HL-60 (cell line): ENCODE results near the gene OOSP3.

Experiments used
- CTCF ChIP-seq: IDR thresholded peaks from one replicate; pipeline ENCODE4 v1.5.1; 2011; ENCODE audit warnings: low read length, control low read depth, inconsistent platforms; ENCODE audit not compliant: insufficient read depth
- GABPA ChIP-seq: IDR thresholded peaks from 2 replicates; pipeline ENCODE4 v1.6.1; 2012; ENCODE audit warnings: low read depth
- POLR2AphosphoS5 ChIP-seq: IDR thresholded peaks from 2 replicates; pipeline ENCODE4 v1.6.1; 2012; ENCODE audit warnings: low read depth
- REST ChIP-seq: IDR thresholded peaks from 2 replicates; pipeline ENCODE4 v1.6.1; 2012; ENCODE audit warnings: low read depth; ENCODE audit not compliant: insufficient replicate concordance
- SPI1 ChIP-seq: IDR thresholded peaks from 2 replicates; pipeline ENCODE4 v1.6.1; 2012; ENCODE audit warnings: low read depth, mild to moderate bottlenecking, borderline replicate concordance

- TF ChIP-seq CTCF = no peak
- no peak for TF ChIP-seq POLR2AphosphoS5
- TF ChIP-seq GABPA = no peak
- no peak for TF ChIP-seq REST
- no peak for TF ChIP-seq SPI1
These were observed 32.0 kb upstream of the OOSP3 start for GRCh38 chr11:59846556-59846955.
